K562 (cell line): ENCODE measurements around the gene SYVN1. TPM values are rescaled to one million over a fixed set of nuclear protein-coding genes. Genes with fewer than 3 reads are reported as not detected.

Experiments
- ATF1 ChIP-seq, 2 experiments: fragments of 450-650 bp in 1 of 2; IDR thresholded peaks; 2 replicates each; pipeline ENCODE4 v1.6.1; 2016; ENCODE audit warnings: missing compliant biosample characterization in 1 of 2, missing genetic modification characterization in 1 of 2
- CCAR2 ChIP-seq: fragments of 200-400 bp; formaldehyde crosslinking; IDR thresholded peaks from 2 replicates; pipeline ENCODE4 v1.6.1; 2017; ENCODE audit warnings: mild to moderate bottlenecking, low read depth, low read length
- CHD1 ChIP-seq: fragments of 200-600 bp; sonication (generic); IDR thresholded peaks from one replicate; pipeline ENCODE4 v1.6.1; 2012; ENCODE audit warnings: mild to moderate bottlenecking, moderate library complexity, low read length, inconsistent platforms
- ELK1 ChIP-seq: sonication (generic); formaldehyde crosslinking; IDR thresholded peaks from 2 replicates; pipeline ENCODE4 v1.8.1; 2022; ENCODE audit warnings: missing genetic modification reagents
- EP300 ChIP-seq: IDR thresholded peaks from 2 replicates; pipeline ENCODE4 v1.6.1; 2012; ENCODE audit warnings: low read length, improper control_type of control experiment
- ESRRB ChIP-seq: fragments of 250-450 bp; sonication (Bioruptor Pico); IDR thresholded peaks from 2 replicates; pipeline ENCODE4 v1.5.0; 2020; ENCODE audit warnings: mild to moderate bottlenecking, moderate library complexity, borderline replicate concordance
- FOXA1 ChIP-seq: fragments of 450-650 bp; IDR thresholded peaks from 2 replicates; pipeline ENCODE4 v1.6.1; 2016; ENCODE audit warnings: mild to moderate bottlenecking, borderline replicate concordance
- HNRNPL ChIP-seq: fragments of 200-400 bp; formaldehyde crosslinking; IDR thresholded peaks from 2 replicates; pipeline ENCODE4 v1.6.1; 2017; ENCODE audit warnings: low read depth, mild to moderate bottlenecking, low read length
- HSF4 ChIP-seq: fragments of 250-450 bp; sonication (Bioruptor Pico); IDR thresholded peaks from 2 replicates; pipeline ENCODE4 v2.1.2; 2022; ENCODE audit warnings: mild to moderate bottlenecking, moderate library complexity, borderline replicate concordance
- ILK ChIP-seq: fragments of 450-650 bp; IDR thresholded peaks from 2 replicates; pipeline ENCODE4 v1.6.1; 2016; ENCODE audit warnings: missing genetic modification characterization, low read depth, mild to moderate bottlenecking, missing compliant biosample characterization, moderate library complexity, borderline replicate concordance
- KAT7 ChIP-seq: sonication (generic); formaldehyde crosslinking; IDR thresholded peaks from 2 replicates; pipeline ENCODE4 v1.8.0; 2022; ENCODE audit warnings: missing genetic modification reagents, mild to moderate bottlenecking, borderline replicate concordance
- MXD1 ChIP-seq: fragments of 250-450 bp; sonication (Bioruptor Pico); IDR thresholded peaks from 2 replicates; pipeline ENCODE4 v1.8.0; 2021; ENCODE audit warnings: borderline replicate concordance, mild to moderate bottlenecking, moderate library complexity; ENCODE audit not compliant: poor library complexity, severe bottlenecking
- NELFE ChIP-seq: IDR thresholded peaks from 2 replicates; pipeline ENCODE4 v1.6.1; 2011; ENCODE audit warnings: mild to moderate bottlenecking; ENCODE audit not compliant: insufficient read depth, insufficient read length
- NRF1 ChIP-seq, 2 experiments: fragments of 450-650 bp; IDR thresholded peaks in 1 of 2; conservative IDR thresholded peaks in 1 of 2; 2 replicates each; pipeline ENCODE4 v1.6.1; 2014; ENCODE audit warnings: mild to moderate bottlenecking in 2 of 2
- RFX5 ChIP-seq: IDR thresholded peaks from 2 replicates; pipeline ENCODE4 v1.6.1; 2011; ENCODE audit warnings: low read depth, mild to moderate bottlenecking, improper control_type of control experiment, low read length
- SMARCB1 ChIP-seq: IDR thresholded peaks from 2 replicates; pipeline ENCODE4 v1.6.1; 2011; ENCODE audit warnings: improper control_type of control experiment, low read depth; ENCODE audit not compliant: insufficient read length
- STAT5B ChIP-seq: fragments of 250-450 bp; sonication (Bioruptor Pico); IDR thresholded peaks from 2 replicates; pipeline ENCODE4 v1.8.0; 2021; ENCODE audit warnings: mild to moderate bottlenecking, inconsistent platforms
- ZNF280B ChIP-seq: fragments of 250-450 bp; sonication (Bioruptor Pico); IDR thresholded peaks from 2 replicates; pipeline ENCODE4 v1.5.1; 2021; ENCODE audit warnings: mild to moderate bottlenecking
- polyA plus RNA-seq, 8 experiments: library from polyadenylated mRNA; depleted of rRNA in 4 of 8; stranded (reverse) in 5 of 8; unstranded in 3 of 8; fragments of >200 nt; fragmentation: Nextera tagmentation in 2 of 8; fragmentation: Illumina TruSeq in 1 of 8; extraction: Ambion mirVana in 2 of 8; extraction: Trizol in 1 of 8; gene quantifications; 2 replicates each; pipeline versions ENCODE4 v1.2.1 to v1.2.3, GENCODE V29; 2011 to 2014; ENCODE audit warnings: inconsistent platforms in 1 of 8, missing spikeins in 1 of 8
- total RNA-seq, 7 experiments: library from RNA; depleted of rRNA in 6 of 7; stranded (reverse); fragments of >200 nt in 6 of 7; fragmentation: Illumina TruSeq in 2 of 7; extraction: Trizol in 2 of 7; gene quantifications; 2 replicates each; pipeline versions ENCODE4 v1.2.1 to v1.2.3, GENCODE V29; 2011 to 2021; ENCODE audit warnings: low replicate concordance in 1 of 7
- TF ChIP-seq, protein P1 (sequence below): sonication (generic); formaldehyde crosslinking; IDR thresholded peaks from 2 replicates; pipeline ENCODE4 v1.8.0; 2022; ENCODE audit warnings: missing genetic modification reagents, mild to moderate bottlenecking, borderline replicate concordance

The SYVN1 gene
- total and polyA plus RNA-seq, 9 of the 15 experiments (the other 6 are each of a cell fraction or from before 2014, with no cell fraction given): 0.41 to 47.4 (median 9.9) TPM

DNA sequence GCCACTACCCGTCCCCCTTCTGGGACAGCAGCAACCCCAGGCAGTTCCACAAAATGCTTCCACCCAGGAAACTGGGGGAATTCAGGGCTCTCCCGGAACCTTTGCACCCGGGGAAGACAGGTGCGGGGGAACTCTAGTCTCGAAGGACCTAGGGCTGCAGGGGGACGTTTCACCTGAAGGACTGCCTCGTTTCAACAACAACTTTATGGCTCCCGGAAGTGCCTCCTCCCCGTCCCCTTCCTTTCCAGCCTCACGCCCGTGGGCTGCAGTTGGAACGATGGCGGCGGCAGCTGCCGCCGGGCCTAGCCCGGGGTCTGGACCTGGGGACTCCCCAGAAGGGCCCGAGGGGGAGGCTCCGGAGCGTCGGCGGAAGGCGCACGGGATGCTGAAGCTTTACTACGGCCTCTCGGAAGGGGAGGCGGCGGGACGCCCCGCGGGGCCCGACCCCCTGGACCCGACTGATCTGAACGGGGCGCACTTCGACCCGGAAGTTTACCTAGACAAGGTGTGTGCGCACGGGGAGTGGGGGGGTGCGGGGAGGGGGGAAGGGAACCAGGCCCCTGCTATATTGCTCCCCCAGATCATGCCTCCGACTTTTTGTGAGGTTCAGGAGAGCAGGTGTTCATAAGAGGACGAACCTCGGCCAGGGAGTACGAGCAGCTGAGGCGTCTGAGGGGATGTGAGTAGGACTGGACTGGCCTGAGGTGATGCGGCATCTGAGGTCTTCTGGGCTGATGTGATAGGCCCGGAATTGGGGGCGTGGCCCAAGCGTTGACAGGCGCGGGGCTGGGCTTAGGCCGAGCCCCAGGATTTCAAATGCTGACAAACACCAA, 38.1 kb downstream of the SYVN1 start, which contains the start of gene VPS51 (continued):
- TF ChIP-seq ZNF280B (CRISPR knock-in tag) (no peak), ATF1 (CRISPR knock-in tag; IDR thresholded peaks at IDR 0.05) (peak; percentile 28; the same call in 1 of the 2 replicates), ATF1 (tag; IDR thresholded peaks at IDR 0.05) (peak; percentile 82), ELK1 (no peak), FOXA1 (no peak), NELFE (no peak), KAT7 (CRISPR knock-in tag) (no peak), CCAR2 (peak; percentile 89; the same call in 1 of the 2 replicates), CHD1 (no peak), ESRRB (CRISPR knock-in tag) (no peak), HNRNPL (no peak), NRF1 (conservative IDR thresholded peaks at IDR 0.05 in 1 of 2, IDR thresholded peaks at IDR 0.05 in 1 of 2) (peak; percentile 66 to 70), EP300 (peak; percentile 70), MXD1 (CRISPR knock-in tag) (peak; percentile 81), SMARCB1 (no peak), HSF4 (CRISPR knock-in tag) (no peak), ILK (no peak), STAT5B (CRISPR knock-in tag) (no peak), RFX5 (no peak)
- TF ChIP-seq, protein P1, sequence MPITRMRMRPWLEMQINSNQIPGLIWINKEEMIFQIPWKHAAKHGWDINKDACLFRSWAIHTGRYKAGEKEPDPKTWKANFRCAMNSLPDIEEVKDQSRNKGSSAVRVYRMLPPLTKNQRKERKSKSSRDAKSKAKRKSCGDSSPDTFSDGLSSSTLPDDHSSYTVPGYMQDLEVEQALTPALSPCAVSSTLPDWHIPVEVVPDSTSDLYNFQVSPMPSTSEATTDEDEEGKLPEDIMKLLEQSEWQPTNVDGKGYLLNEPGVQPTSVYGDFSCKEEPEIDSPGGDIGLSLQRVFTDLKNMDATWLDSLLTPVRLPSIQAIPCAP (CRISPR knock-in tag): no peak
